Smooth muscle cell (in vitro differentiated cells): ENCODE data around the gene GPR45. TPM values are rescaled to one million over a fixed set of nuclear protein-coding genes. Genes with fewer than 3 reads are reported as not detected.

Experiments
- DNase-seq: peaks from one replicate; lab custom pipeline; 2025; ENCODE audit not compliant: unreplicated experiment; lab: John Stamatoyannopoulos, UW
- H2AFZ ChIP-seq: fragments of 200-600 bp; sonication (generic); 2 replicates; pipeline ENCODE4 v1.6.0; 2016; ENCODE audit warnings: antibody characterized with exemption, low read depth, mild to moderate bottlenecking
- H3F3A ChIP-seq: fragments of 200-600 bp; sonication (generic); 2 replicates; pipeline ENCODE4 v1.6.0; 2017; ENCODE audit warnings: antibody characterized with exemption, low read depth
- H3K27ac ChIP-seq: fragments of 200-600 bp; sonication (generic); 2 replicates; pipeline ENCODE4 v1.5.1; 2016; ENCODE audit warnings: low read depth, mild to moderate bottlenecking
- H3K27me3 ChIP-seq: fragments of 200-600 bp; sonication (generic); 2 replicates; pipeline ENCODE4 v1.6.1; 2016; ENCODE audit warnings: low read depth, mild to moderate bottlenecking
- H3K36me3 ChIP-seq: fragments of 200-600 bp; sonication (generic); 2 replicates; pipeline ENCODE4 v1.5.1; 2016; ENCODE audit warnings: low read depth
- H3K4me1 ChIP-seq: fragments of 200-600 bp; sonication (generic); 2 replicates; pipeline ENCODE4 v1.5.1; 2016; ENCODE audit warnings: low read depth
- H3K4me2 ChIP-seq: fragments of 200-600 bp; sonication (generic); 2 replicates; pipeline ENCODE4 v1.6.0; 2016; ENCODE audit warnings: mild to moderate bottlenecking
- H3K4me3 ChIP-seq: fragments of 200-600 bp; sonication (generic); 2 replicates; pipeline ENCODE4 v1.5.1; 2016; ENCODE audit warnings: mild to moderate bottlenecking
- H3K79me2 ChIP-seq: fragments of 200-600 bp; sonication (generic); 2 replicates; pipeline ENCODE4 v1.6.0; 2016; ENCODE audit warnings: low read depth, mild to moderate bottlenecking
- H3K9ac ChIP-seq: fragments of 200-600 bp; sonication (generic); 2 replicates; pipeline ENCODE4 v1.6.0; 2016; ENCODE audit warnings: low read depth
- H3K9me3 ChIP-seq: fragments of 200-600 bp; sonication (generic); replicated peaks from 2 replicates; pipeline ENCODE4 v1.5.1; 2016; ENCODE audit warnings: low read depth
- H4K20me1 ChIP-seq: fragments of 200-600 bp; sonication (generic); 2 replicates; pipeline ENCODE4 v1.6.0; 2016; ENCODE audit warnings: low read depth
- WGBS: methylation state at CpG from one replicate; pipeline ENCODE4 v1.1.7; 2016; ENCODE audit warnings: low lambda C conversion rate; 5-methylcytosine and 5-hydroxymethylcytosine counted together
- polyA plus RNA-seq: library from polyadenylated mRNA; unstranded; fragments of >200 nt; fragmentation: Nextera tagmentation; extraction: Ambion mirVana; gene quantifications from 2 replicates; pipeline ENCODE4 v1.2.1, GENCODE V29; 2016
- total RNA-seq: library from RNA; depleted of rRNA; stranded (reverse); fragments of >200 nt; gene quantifications from 2 replicates; pipeline ENCODE4 v1.2.3, GENCODE V29; 2014
- TF ChIP-seq, protein P1 (sequence below): fragments of 200-600 bp; sonication (generic); IDR thresholded peaks from 2 replicates; pipeline ENCODE4 v1.5.1; 2017; ENCODE audit warnings: borderline replicate concordance, mild to moderate bottlenecking, antibody characterized with exemption; ENCODE audit not compliant: insufficient read depth, poor library complexity, severe bottlenecking

GPR45 gene
- total RNA-seq (not detected in 2 replicates), polyA plus RNA-seq (not detected in 2 replicates)

- Histone ChIP-seq H3K9ac (no peak within 1 kb of the TSS), H3K4me2 (no peak within 1 kb of the TSS), H3K79me2 (no peaks in the 10 kb centered on the region), H2AFZ (no peak within 1 kb of the TSS), H4K20me1 (no peaks in the 10 kb centered on the region), H3K9me3 (no peaks in the 10 kb centered on the region), H3K36me3 (no peaks in the 10 kb centered on the region), H3K27me3 (no peaks in the 10 kb centered on the region), H3K27ac (peak within 1 kb of the TSS; percentile 45), H3K4me3 (no peak within 1 kb of the TSS), H3K4me1 (no peaks in the 10 kb centered on the region), H3F3A (no peaks in the 10 kb centered on the region)
- WGBS: 94% methylated on average over 10 of the region's 10 CpGs
- TF ChIP-seq, protein P1, sequence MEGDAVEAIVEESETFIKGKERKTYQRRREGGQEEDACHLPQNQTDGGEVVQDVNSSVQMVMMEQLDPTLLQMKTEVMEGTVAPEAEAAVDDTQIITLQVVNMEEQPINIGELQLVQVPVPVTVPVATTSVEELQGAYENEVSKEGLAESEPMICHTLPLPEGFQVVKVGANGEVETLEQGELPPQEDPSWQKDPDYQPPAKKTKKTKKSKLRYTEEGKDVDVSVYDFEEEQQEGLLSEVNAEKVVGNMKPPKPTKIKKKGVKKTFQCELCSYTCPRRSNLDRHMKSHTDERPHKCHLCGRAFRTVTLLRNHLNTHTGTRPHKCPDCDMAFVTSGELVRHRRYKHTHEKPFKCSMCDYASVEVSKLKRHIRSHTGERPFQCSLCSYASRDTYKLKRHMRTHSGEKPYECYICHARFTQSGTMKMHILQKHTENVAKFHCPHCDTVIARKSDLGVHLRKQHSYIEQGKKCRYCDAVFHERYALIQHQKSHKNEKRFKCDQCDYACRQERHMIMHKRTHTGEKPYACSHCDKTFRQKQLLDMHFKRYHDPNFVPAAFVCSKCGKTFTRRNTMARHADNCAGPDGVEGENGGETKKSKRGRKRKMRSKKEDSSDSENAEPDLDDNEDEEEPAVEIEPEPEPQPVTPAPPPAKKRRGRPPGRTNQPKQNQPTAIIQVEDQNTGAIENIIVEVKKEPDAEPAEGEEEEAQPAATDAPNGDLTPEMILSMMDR: no peak
- no peak for DNase-seq
Observed at GRCh38 chr2:105241443-105241842, at the start of gene GPR45. Gene GPR45, plus strand, starts transcription at chr2:105241743. Its CDS starts 116 bp downstream, at chr2:105241859.

DNA sequence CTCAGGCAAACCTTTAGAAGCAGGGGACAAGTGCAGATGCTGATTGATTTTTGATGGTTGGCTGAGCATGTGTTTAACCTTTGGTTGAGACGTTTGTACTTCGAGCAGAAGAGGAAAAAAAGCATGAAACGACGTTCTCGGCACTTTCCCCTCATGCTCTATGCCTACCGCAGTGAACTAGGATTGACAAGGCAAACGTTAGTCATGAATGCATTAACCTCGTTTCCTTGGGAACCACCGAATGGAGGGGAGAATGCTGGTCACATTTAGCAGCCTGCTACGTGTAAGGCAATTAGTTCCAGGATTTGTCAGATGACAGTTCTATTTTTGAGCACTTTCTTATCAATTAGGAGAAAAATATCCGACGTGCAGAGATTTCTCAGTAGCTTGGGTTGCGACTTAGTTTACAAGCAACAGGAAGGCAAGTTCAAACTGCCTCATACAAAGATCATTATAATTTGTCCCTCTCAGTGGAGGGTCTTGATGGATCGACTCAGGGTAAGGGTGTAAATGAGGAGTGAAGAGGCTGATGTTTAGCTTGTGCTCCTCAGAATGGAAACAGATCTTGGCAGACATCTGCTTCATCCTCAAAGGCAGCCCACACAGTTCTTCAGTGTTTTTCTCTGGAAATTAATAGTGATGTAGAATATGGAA lies 47.4 kb upstream of the GPR45 start:
- Histone ChIP-seq H3K79me2 (no peaks in the 10 kb centered on the region), H3K4me3 (no peak overlapping the region), H3K36me3 (no peaks in the 10 kb centered on the region), H3F3A (no peaks in the 10 kb centered on the region), H3K4me2 (no peak overlapping the region), H4K20me1 (no peaks in the 10 kb centered on the region), H3K27me3 (no peaks in the 10 kb centered on the region), H3K9ac (no peak overlapping the region), H2AFZ (no peak overlapping the region), H3K4me1 (no peaks in the 10 kb centered on the region), H3K9me3 (no peaks in the 10 kb centered on the region), H3K27ac (no peak overlapping the region)
- WGBS: 68% methylated on average over 14 of the region's 14 CpGs
- TF ChIP-seq, protein P1: no peak
- DNase-seq: no peak

GRCh38 chr2:105196651-105197050 lies 44.9 kb upstream of the GPR45 start:
- WGBS: 96% methylated on average over 4 of the region's 4 CpGs
- Histone ChIP-seq H3F3A (no peaks in the 10 kb centered on the region), H3K79me2 (no peaks in the 10 kb centered on the region), H3K27me3 (no peaks in the 10 kb centered on the region), H2AFZ (no peak overlapping the region), H3K4me2 (no peak overlapping the region), H3K36me3 (no peaks in the 10 kb centered on the region), H3K9ac (no peak overlapping the region), H3K4me3 (no peak overlapping the region), H3K4me1 (no peaks in the 10 kb centered on the region), H4K20me1 (no peaks in the 10 kb centered on the region), H3K27ac (no peak overlapping the region), H3K9me3 (no peaks in the 10 kb centered on the region)
- no peak for DNase-seq
- TF ChIP-seq, protein P1: no peak
